ENCODE results near the gene CDKN1C. TPM values are rescaled to one million over a fixed set of nuclear protein-coding genes. Genes with fewer than 3 reads are reported as not detected.

CDKN1C gene
- polyA plus RNA-seq, 1 experiment = 2.1 TPM

DNA sequence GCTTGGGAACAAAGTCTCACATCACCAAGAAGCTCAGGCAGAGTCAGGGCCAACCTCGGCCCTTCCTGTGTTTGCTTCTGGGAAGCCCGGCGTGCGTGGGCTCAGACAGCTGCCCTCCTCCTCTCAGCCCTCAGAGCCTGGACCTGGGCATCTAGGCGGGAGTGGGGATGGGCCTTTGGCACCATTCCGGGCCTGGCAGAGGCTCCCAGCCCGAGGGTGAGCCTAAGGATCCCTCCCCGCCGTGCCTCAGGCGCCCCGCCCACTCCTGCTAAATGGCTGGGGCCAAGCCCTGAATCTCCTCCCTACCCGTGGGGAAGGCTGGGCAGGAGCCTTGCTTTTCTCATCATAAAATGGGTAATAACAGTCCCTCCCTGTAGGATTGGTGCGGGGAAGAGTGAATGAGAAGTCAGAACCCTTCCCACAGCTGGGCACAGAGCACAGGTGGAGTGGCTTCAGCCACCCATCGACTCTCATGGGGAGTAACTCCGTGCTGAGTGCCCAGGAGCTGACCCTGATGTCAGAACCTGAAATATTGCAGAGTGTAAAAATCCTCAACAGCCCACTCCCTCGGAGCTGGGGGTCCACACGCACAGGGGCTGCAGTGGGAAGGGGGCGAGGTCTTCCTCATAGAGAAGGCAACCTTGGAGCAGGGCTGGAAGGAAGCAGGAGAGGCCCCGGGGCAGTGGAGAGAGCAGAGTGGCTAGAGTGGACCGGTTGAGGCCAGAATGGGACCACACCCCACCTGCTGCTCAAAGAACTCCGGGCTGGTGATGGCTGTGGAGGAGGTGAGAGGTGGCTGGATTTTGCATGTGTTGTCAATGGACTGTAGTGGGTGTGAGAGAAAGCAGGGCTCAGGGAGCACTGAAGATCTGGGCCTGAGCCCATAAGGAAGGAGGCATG, 18.8 kb upstream of the CDKN1C start:
- Histone ChIP-seq H3K4me3 (ENCODE audit: low read depth, low read length) (no peak overlapping the region), H3K36me3 (ENCODE audit: control insufficient read depth, insufficient read depth, low read length) (no peaks in the 10 kb centered on the region; the same call in 1 of the 2 replicates), H3K27me3 (ENCODE audit: control insufficient read depth, insufficient read depth, low read length) (no peaks in the 10 kb centered on the region)
- DNase-seq (ENCODE audit: low read depth) = no peak
- CTCF ChIA-PET = interaction anchor here (1.2 to 1.3 kb wide), 2 partner anchors 12 kb away, joined by 3 to 6 read pairs; no protein-coding TSS in a partner anchor
- TF ChIP-seq, protein P1, sequence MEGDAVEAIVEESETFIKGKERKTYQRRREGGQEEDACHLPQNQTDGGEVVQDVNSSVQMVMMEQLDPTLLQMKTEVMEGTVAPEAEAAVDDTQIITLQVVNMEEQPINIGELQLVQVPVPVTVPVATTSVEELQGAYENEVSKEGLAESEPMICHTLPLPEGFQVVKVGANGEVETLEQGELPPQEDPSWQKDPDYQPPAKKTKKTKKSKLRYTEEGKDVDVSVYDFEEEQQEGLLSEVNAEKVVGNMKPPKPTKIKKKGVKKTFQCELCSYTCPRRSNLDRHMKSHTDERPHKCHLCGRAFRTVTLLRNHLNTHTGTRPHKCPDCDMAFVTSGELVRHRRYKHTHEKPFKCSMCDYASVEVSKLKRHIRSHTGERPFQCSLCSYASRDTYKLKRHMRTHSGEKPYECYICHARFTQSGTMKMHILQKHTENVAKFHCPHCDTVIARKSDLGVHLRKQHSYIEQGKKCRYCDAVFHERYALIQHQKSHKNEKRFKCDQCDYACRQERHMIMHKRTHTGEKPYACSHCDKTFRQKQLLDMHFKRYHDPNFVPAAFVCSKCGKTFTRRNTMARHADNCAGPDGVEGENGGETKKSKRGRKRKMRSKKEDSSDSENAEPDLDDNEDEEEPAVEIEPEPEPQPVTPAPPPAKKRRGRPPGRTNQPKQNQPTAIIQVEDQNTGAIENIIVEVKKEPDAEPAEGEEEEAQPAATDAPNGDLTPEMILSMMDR (IDR thresholded peaks at IDR 0.05; ENCODE audit: insufficient read depth, low read depth, low read length) = no peak
- POLR2A ChIA-PET = no interaction called here

DNA sequence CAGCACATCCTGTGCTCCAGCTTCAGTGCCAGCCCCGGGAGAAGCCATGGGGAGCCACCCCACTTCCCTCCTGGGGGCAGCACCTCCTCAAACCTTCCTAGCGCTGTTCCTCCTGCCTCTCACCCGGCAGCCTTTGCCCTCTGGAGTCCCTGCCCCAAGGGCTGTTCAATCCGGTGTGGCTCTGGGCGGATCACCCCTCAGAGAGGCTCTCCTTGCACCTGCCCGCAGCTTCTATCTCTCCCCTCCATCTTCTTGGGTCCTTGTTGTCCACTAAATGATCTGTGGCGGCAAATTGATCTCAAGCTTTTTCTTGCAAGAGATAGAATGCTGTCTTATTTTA, 18.1 kb upstream of the CDKN1C start:
- no peak for DNase-seq (ENCODE audit: low read depth)
- no peaks in the 10 kb centered on the region for H3K27me3 ChIP-seq (ENCODE audit: control insufficient read depth, insufficient read depth, low read length)
- POLR2A ChIA-PET = no interaction called here
- H3K36me3 ChIP-seq (ENCODE audit: control insufficient read depth, insufficient read depth, low read length) = no peaks in the 10 kb centered on the region; the same call in 1 of the 2 replicates
- H3K4me3 ChIP-seq (ENCODE audit: low read depth, low read length) = no peak overlapping the region
- TF ChIP-seq, protein P1 (IDR thresholded peaks at IDR 0.05; ENCODE audit: insufficient read depth, low read depth, low read length) = no peak
- CTCF ChIA-PET = interaction anchor here (0.6 to 1.4 kb wide), 5 partner anchors 12 to 598 kb away, joined by 3 to 6 read pairs (median 3); no protein-coding TSS in a partner anchor

- Histone ChIP-seq H3K4me3 (ENCODE audit: low read depth, low read length) (peak overlapping the region; percentile 88), H3K36me3 (ENCODE audit: control insufficient read depth, insufficient read depth, low read length) (no peaks in the 10 kb centered on the region), H3K27me3 (ENCODE audit: control insufficient read depth, insufficient read depth, low read length) (no peaks in the 10 kb centered on the region)
- no peak for DNase-seq (ENCODE audit: low read depth)
- POLR2A ChIA-PET = no interaction called here
- CTCF ChIA-PET = interaction anchor here (0.6 to 1.4 kb wide), 6 partner anchors 9 to 597 kb away, joined by 3 to 6 read pairs (median 3); no protein-coding TSS in a partner anchor
- TF ChIP-seq, protein P1 (IDR thresholded peaks at IDR 0.05; ENCODE audit: insufficient read depth, low read depth, low read length) = 0 out of 2 replicates have a peak, but pooled peaks have one; percentile 0
Observed at GRCh38 chr11:2902784-2903671, 17.5 kb upstream of the CDKN1C start.

DNA sequence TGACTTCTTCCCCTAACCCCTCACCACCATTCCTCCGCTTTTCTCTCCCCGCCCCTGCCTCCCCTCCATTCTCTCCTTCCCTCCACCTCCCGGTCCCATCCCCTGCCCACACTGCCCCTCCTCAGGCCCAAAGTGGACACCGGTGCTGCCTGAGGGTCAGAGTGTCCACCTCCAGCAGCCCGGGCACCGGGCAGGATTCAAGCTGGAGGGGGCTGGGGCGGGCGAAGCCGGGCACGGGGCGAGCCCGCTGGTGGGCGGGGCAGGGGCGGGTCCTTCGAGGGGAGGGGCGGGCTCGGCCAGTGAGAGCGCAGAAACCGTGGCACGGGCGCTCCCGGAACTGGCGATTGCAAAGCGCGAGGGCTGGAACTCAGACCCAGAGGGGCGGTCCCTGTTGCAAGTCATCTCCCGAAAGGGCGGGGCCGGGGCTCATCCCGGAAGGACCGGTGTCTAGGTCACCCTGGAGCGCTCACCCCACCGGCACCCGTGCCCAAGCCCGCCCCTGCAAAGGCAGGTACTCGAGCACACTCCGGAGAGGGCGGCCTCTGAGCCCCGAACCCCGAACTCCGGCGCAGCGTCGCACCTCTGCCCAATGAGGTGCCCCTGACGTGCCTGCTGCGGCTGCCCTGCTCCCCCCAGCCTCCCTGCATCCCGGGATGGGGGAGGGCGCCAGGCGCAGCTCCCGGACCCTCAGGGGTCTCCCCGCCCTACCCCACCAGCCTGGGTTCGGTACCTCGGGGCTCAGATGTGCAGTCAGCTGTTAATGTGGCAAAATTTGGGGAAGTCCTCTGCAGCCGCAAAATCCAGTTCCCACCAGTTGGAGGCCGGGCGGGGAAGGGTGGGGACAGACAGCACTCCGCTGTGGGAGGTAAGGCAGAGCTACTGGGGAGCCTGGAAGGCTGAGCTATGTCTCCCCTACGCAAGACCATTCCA, 16.5 kb upstream of the CDKN1C start:
- Histone ChIP-seq H3K4me3 (ENCODE audit: low read depth, low read length) (peak overlapping the region; percentile 88), H3K27me3 (ENCODE audit: control insufficient read depth, insufficient read depth, low read length) (no peaks in the 10 kb centered on the region), H3K36me3 (ENCODE audit: control insufficient read depth, insufficient read depth, low read length) (no peaks in the 10 kb centered on the region)
- TF ChIP-seq, protein P1 (IDR thresholded peaks at IDR 0.05; ENCODE audit: insufficient read depth, low read depth, low read length) = 0 out of 2 replicates have a peak, but pooled peaks have one; percentile 8
- ChIA-PET POLR2A (interaction anchor here (0.6 kb wide), 2 partner anchors 19 to 1269 kb away, joined by 3 to 13 read pairs; no protein-coding TSS in a partner anchor), CTCF (interaction anchor here (0.7 to 1.4 kb wide), 3 partner anchors 9 to 277 kb away, joined by 3 to 6 read pairs (median 3); no protein-coding TSS in a partner anchor)
- DNase-seq (ENCODE audit: low read depth) = peak; percentile 58
